Transverse colon (tissue), 4 donors: ENCODE data around the gene THBD. TPM values are rescaled to one million over a fixed set of nuclear protein-coding genes. Genes with fewer than 3 reads are reported as not detected.

ENCODE experiments used
- DNase-seq: peaks from one replicate; pipeline ENCODE4 v3.0.0-alpha.2; 2019
- H3K27ac ChIP-seq, 4 donors: fragments of 200-600 bp; sonication (generic); 2 replicates each; pipeline ENCODE4 v1.5.1; 2016 to 2018; ENCODE audit warnings: inconsistent platforms in 4 of 4
- H3K27me3 ChIP-seq: fragments of 200-600 bp; sonication (generic); 2 replicates; pipeline ENCODE4 v1.5.1; 2017; ENCODE audit warnings: inconsistent platforms
- H3K36me3 ChIP-seq, 4 donors: fragments of 200-600 bp; sonication (generic); 2 replicates each; pipeline ENCODE4 v1.5.1; 2017 to 2019; ENCODE audit warnings: inconsistent platforms in 4 of 4
- H3K4me1 ChIP-seq, 4 donors: fragments of 200-600 bp; sonication (generic); 2 replicates each; pipeline ENCODE4 v1.5.1; 2017 to 2020; ENCODE audit warnings: inconsistent platforms in 4 of 4
- H3K4me3 ChIP-seq, 4 donors: fragments of 200-600 bp; sonication (generic); 1 replicate in 1 of 4; 2 replicates in 3 of 4; pipeline versions ENCODE4 v1.5.1 to v1.6.1; 2017 to 2019; ENCODE audit warnings: inconsistent platforms in 4 of 4
- H3K9me3 ChIP-seq, 2 donors: fragments of 200-600 bp; sonication (generic); 2 replicates each; pipeline ENCODE4 v1.5.1; 2017 to 2019; ENCODE audit warnings: inconsistent platforms in 2 of 2
- EP300 ChIP-seq: sonication (generic); formaldehyde crosslinking; IDR thresholded peaks from one replicate; pipeline ENCODE4 v1.6.1; 2017; ENCODE audit warnings: antibody characterized with exemption, low read depth
- POLR2A ChIP-seq: fragments of 450-650 bp; IDR thresholded peaks from one replicate; pipeline ENCODE4 v1.6.1; 2016; ENCODE audit warnings: antibody characterized with exemption, mild to moderate bottlenecking, moderate library complexity
- POLR2AphosphoS5 ChIP-seq, 3 donors: sonication (generic); formaldehyde crosslinking; IDR thresholded peaks; one replicate each; pipeline ENCODE4 v1.6.1; 2016; ENCODE audit warnings: antibody characterized with exemption in 3 of 3
- WGBS, 2 donors: methylation state at CpG; one replicate each; pipeline ENCODE4 v1.1.5; 2018; ENCODE audit warnings: low coverage in 1 of 2; 5-methylcytosine and 5-hydroxymethylcytosine counted together
- in situ Hi-C, 4 donors: fragments of 200-750 bp; cut with MboI; loops; one replicate each; pipeline versions ENCODE4 v1.15.0 to v1.15.1; 2017; ENCODE audit warnings: low sequenced_read_pairs in 3 of 4, low pct_ligation_motif_present in 1 of 4, low pct_unique_long_range_greater_than_20kb in 1 of 4
- intact Hi-C: fragments of 100-400 bp; cut with DNase I; formaldehyde crosslinking; loops from one replicate; pipeline ENCODE4 v1.15.1; 2023; ENCODE audit warnings: low total_unique reads
- total RNA-seq, 4 donors: library from RNA; depleted of rRNA; stranded (reverse); fragments of >200 nt; gene quantifications; one replicate each; pipeline ENCODE4 v1.1.0, GENCODE V29; 2016
- TF ChIP-seq, protein P1 (sequence below), 5 experiments: fragments of 200-600 bp in 3 of 5; fragments of 450-650 bp in 2 of 5; sonication (generic) in 3 of 5; IDR thresholded peaks; 1 replicate in 2 of 5; 2 replicates in 3 of 5; pipeline ENCODE4 v1.5.1; 2016 to 2017; ENCODE audit warnings: antibody characterized with exemption in 5 of 5, inconsistent platforms in 3 of 5, mild to moderate bottlenecking in 2 of 5, moderate library complexity in 1 of 5

THBD gene
- total RNA-seq, 4 donors from 2014 or later = 7.8 to 30.3 (median 18.6) TPM

DNA sequence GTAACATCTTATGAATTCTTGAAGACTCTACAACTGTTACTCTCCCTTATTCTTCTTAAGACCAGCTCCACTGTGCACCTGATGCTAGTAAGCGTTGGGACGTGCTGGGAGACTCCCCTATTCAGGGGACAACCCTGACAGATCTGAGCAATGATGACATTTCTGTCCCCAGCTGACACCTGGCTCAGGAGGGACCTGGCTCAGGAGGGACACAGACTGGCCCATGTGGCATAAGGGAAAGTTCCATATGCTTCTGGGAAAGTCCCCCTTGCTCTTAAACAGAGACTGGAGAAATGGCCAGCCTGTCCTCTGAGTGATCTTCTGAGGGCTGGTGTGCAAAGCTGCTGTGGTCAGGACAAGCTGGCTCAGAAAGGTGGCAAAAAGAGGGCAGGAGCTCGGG lies 46.6 kb upstream of the THBD start:
- in situ Hi-C loops = no loop called here
- no peaks in the 10 kb centered on the region for H3K9me3 ChIP-seq
- no peak for DNase-seq
- H3K4me1 ChIP-seq = no peaks in the 10 kb centered on the region
- intact Hi-C loops = no loop called here
- no peak overlapping the region for H3K27ac ChIP-seq
- H3K4me3 ChIP-seq = no peak overlapping the region
- TF ChIP-seq POLR2A (no peak), EP300 (no peak), POLR2AphosphoS5 (IDR thresholded peaks at IDR 0.05) (no peak)
- TF ChIP-seq, protein P1, sequence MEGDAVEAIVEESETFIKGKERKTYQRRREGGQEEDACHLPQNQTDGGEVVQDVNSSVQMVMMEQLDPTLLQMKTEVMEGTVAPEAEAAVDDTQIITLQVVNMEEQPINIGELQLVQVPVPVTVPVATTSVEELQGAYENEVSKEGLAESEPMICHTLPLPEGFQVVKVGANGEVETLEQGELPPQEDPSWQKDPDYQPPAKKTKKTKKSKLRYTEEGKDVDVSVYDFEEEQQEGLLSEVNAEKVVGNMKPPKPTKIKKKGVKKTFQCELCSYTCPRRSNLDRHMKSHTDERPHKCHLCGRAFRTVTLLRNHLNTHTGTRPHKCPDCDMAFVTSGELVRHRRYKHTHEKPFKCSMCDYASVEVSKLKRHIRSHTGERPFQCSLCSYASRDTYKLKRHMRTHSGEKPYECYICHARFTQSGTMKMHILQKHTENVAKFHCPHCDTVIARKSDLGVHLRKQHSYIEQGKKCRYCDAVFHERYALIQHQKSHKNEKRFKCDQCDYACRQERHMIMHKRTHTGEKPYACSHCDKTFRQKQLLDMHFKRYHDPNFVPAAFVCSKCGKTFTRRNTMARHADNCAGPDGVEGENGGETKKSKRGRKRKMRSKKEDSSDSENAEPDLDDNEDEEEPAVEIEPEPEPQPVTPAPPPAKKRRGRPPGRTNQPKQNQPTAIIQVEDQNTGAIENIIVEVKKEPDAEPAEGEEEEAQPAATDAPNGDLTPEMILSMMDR (IDR thresholded peaks at IDR 0.05) = no peak
- H3K36me3 ChIP-seq = no peaks in the 10 kb centered on the region
- 82% methylated on average over 3 of the region's 3 CpGs; no CpG with 5 or more reads in 1 of the 2 donors for WGBS, 2 donors
- no peaks in the 10 kb centered on the region for H3K27me3 ChIP-seq

DNA sequence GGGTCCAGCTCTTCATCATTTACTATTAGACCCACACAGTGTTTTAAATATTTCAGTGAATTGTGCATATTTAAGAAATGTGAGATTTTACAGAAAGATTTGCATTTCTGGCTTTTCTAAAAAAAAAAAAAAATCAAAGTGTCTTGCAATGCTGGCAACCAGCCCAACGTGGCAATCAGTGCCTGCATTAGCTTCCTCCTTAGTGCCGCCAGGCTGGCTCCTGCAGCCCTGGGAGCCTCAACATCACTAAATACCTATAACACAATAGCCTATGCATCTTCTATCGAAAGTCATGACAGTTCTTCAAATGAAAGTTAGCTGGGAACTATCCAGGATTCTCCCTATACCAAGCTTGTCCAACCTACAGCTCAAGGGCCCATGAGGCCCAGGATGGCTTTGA lies 46.0 kb upstream of the THBD start:
- Histone ChIP-seq H3K27me3 (no peaks in the 10 kb centered on the region), H3K4me3 (no peak overlapping the region), H3K4me1 (no peaks in the 10 kb centered on the region), H3K27ac (no peak overlapping the region), H3K9me3 (no peaks in the 10 kb centered on the region), H3K36me3 (no peaks in the 10 kb centered on the region)
- no peak for TF ChIP-seq POLR2AphosphoS5 (IDR thresholded peaks at IDR 0.05)
- intact Hi-C loops (no loop called here), in situ Hi-C loops (no loop called here)
- DNase-seq = no peak
- WGBS, 2 donors = 77 to 83% methylated on average over 3 of the region's 3 CpGs

DNA sequence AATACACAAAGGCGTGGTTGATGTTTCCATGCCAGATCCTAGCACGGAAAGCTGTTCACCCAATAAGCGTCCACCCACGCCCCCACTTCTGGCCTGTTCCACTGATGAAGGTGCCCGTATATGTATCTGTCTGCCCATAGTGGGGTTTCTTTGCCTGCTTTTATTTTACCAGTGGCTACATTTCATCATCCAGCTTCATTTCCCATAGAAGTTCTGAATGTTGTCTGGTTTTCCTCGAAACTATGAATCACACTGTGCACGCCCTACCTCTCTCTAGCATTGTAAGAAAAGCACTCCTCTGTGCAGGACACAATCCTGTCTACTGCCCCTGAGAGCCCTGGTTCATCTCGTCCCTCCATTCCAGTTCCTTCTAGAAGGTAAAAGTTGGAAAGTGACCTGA lies 45.5 kb upstream of the THBD start:
- TF ChIP-seq EP300 (no peak), POLR2A (no peak), POLR2AphosphoS5 (IDR thresholded peaks at IDR 0.05) (no peak)
- TF ChIP-seq, protein P1 (IDR thresholded peaks at IDR 0.05) = no peak
- Histone ChIP-seq H3K9me3 (no peaks in the 10 kb centered on the region), H3K27ac (no peak overlapping the region), H3K4me1 (no peaks in the 10 kb centered on the region), H3K36me3 (no peaks in the 10 kb centered on the region), H3K4me3 (no peak overlapping the region), H3K27me3 (no peaks in the 10 kb centered on the region)
- intact Hi-C loops (no loop called here), in situ Hi-C loops (no loop called here)
- WGBS, 2 donors = 60 to 76% methylated on average over 1 to 8 of the region's 8 CpGs
- no peak for DNase-seq

DNA sequence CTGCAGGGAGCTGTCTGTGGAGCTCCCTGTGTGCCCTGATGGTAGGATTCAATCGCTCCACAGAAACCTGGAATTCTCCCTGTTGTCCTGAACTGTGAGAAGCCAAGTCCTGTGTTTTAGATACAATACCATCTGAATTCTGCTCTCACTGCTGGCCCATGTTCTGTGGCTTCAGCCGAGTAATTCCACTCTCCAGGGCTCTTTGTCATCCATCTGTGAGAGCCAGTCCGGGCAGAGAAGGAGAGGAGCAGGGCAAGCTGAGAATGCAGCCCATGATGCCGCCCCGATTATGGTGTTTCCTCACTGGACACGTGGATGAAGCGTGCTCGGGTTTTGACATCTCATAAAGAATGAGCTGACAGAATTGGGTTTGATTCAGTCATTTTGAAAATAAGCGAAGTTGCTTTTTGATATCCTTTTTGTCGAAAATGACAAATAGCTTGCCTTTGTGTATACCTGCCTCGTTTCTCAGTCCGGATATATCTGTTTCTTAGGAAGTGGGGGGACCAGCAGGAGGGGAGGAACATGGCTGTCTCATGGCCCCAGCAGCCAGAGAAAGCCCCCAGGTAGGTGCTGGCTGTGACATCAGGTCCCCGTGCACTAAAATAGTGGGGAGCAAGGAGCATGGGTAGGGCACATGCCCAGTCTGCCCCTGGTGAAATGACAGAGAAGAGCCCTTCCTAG lies 44.9 kb upstream of the THBD start:
- TF ChIP-seq EP300 (no peak), POLR2A (no peak), POLR2AphosphoS5 (IDR thresholded peaks at IDR 0.05) (no peak)
- TF ChIP-seq, protein P1 (IDR thresholded peaks at IDR 0.05) = no peak
- Histone ChIP-seq H3K27me3 (no peaks in the 10 kb centered on the region), H3K9me3 (no peaks in the 10 kb centered on the region), H3K36me3 (no peaks in the 10 kb centered on the region), H3K27ac (no peak overlapping the region), H3K4me3 (no peak overlapping the region), H3K4me1 (no peaks in the 10 kb centered on the region)
- in situ Hi-C loops (no loop called here), intact Hi-C loops (no loop called here)
- no peak for DNase-seq
- WGBS, 2 donors = 81 to 83% methylated on average over 10 to 13 of the region's 13 CpGs

DNA sequence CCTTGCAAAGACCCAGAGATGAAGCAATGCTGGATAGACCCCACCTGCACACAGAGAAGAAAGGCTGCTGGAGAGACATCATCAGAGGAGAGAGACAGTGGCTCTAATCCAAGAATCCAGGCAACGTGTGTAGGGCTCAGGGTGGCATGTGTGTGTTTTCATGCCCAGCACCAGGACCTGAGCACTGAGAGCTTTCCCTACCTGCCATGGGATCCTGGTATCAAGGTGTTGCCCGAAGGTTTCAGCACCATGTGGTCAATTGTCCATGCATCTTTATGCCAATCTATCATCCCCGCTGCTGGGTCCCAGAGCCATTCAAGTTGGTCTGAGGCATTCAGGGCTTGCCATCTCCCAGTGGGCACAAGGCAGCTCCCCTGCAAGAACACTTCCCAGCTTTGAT lies 44.1 kb upstream of the THBD start:
- in situ Hi-C loops = no loop called here
- no peaks in the 10 kb centered on the region for H3K27me3 ChIP-seq
- no peak overlapping the region for H3K4me3 ChIP-seq
- H3K9me3 ChIP-seq = no peaks in the 10 kb centered on the region
- DNase-seq = no peak
- WGBS, 2 donors = 55% methylated on average over 3 of the region's 3 CpGs; no CpG with 5 or more reads in 1 of the 2 donors
- no peaks in the 10 kb centered on the region for H3K4me1 ChIP-seq
- no peak overlapping the region for H3K27ac ChIP-seq
- TF ChIP-seq EP300 (no peak), POLR2AphosphoS5 (IDR thresholded peaks at IDR 0.05) (no peak), POLR2A (no peak)
- TF ChIP-seq, protein P1 (IDR thresholded peaks at IDR 0.05) = no peak
- H3K36me3 ChIP-seq = no peaks in the 10 kb centered on the region
- intact Hi-C loops = no loop called here
